HUES64 (cell line): ENCODE results near the gene GNB1L.

ENCODE experiments used
- H3K27ac ChIP-seq: 2 replicates; pipeline ENCODE4 v1.7.0; 2013; ENCODE audit warnings: low read depth, low read length, inconsistent platforms
- H3K27me3 ChIP-seq: 2 replicates; pipeline ENCODE4 v1.6.1; 2013; ENCODE audit warnings: mild to moderate bottlenecking, low read length; ENCODE audit not compliant: insufficient read depth
- H3K36me3 ChIP-seq: 2 replicates; pipeline ENCODE4 v1.6.1; 2013; ENCODE audit warnings: mild to moderate bottlenecking, low read length; ENCODE audit not compliant: insufficient read depth
- H3K4me1 ChIP-seq: 2 replicates; pipeline ENCODE4 v1.6.1; 2013; ENCODE audit warnings: mild to moderate bottlenecking, low read length, moderate library complexity; ENCODE audit not compliant: insufficient read depth
- H3K4me3 ChIP-seq: 2 replicates; pipeline ENCODE4 v1.5.1; 2013; ENCODE audit warnings: mild to moderate bottlenecking, low read length, moderate library complexity
- H3K9ac ChIP-seq: 2 replicates; pipeline ENCODE4 v1.6.1; 2013; ENCODE audit warnings: mild to moderate bottlenecking, low read depth, low read length
- H3K9me3 ChIP-seq: 2 replicates; pipeline ENCODE4 v1.6.1; 2013; ENCODE audit warnings: low read depth, low read length; ENCODE audit not compliant: insufficient read depth
- WGBS: fragments of 150-250, 120-280 bp; methylation state at CpG from one replicate; pipeline ENCODE4 v1.1.7; 2013; ENCODE audit warnings: missing lambda C conversion rate; 5-methylcytosine and 5-hydroxymethylcytosine counted together

Gene GNB1L

DNA sequence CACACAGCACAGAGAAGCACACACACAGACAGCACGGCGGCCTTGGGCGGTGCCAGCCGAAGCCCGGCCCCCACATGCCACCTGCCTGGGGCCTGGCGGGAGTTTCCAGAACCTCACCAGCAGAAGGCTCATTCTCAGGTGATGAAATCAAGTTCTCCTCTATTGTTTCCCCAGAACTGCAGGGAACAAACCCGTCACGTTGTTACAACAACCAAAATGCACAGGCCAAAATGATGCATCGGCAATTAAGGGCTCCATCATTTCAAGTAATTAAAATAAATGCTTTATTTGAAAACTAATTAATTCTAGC lies 30.8 kb downstream of the GNB1L start:
- H3K27me3 ChIP-seq = no peaks in the 10 kb centered on the region
- H3K27ac ChIP-seq = no peak overlapping the region
- no peaks in the 10 kb centered on the region for H3K9me3 ChIP-seq
- H3K4me3 ChIP-seq = no peak overlapping the region
- 89% methylated on average over 9 of the region's 9 CpGs for WGBS
- H3K36me3 ChIP-seq = no peaks in the 10 kb centered on the region
- no peaks in the 10 kb centered on the region for H3K4me1 ChIP-seq
- no peak overlapping the region for H3K9ac ChIP-seq

DNA sequence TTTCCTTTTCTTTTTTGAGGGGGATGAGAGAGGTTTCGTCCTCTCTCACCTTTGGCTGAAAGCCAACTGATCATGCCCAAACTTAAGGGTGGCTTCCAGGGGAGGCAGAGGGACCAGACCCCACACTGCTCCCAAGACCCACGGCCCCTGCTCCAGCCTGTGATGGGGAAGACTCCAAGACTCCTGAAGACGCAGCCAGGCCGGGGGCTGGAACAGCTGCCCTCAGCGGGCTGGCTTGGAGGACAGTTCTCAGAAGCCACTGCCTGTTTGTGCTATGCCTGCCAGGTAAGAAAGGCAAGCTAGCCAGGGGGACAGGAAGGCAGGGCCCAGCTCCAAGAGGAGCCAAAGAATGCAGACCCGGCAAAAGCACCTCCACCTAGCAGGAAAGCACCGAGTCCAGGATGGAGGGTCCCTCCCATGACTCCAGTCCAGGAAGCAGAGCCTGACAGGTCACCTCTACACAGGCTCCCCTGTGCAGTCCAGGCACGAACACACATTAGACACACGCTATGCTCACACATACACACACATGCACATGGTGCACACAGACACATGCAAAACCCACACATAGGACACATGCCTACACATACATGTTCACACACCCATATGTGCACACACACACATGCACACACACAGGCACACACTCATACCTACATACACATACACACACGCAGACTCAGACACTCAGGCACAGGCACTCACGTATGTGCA lies 31.3 kb downstream of the GNB1L start:
- H3K27ac ChIP-seq = no peak overlapping the region
- no peaks in the 10 kb centered on the region for H3K9me3 ChIP-seq
- H3K36me3 ChIP-seq = no peaks in the 10 kb centered on the region
- H3K4me3 ChIP-seq = no peak overlapping the region
- no peak overlapping the region; the same call in 1 of the 2 replicates for H3K9ac ChIP-seq
- no peaks in the 10 kb centered on the region for H3K27me3 ChIP-seq
- H3K4me1 ChIP-seq = no peaks in the 10 kb centered on the region
- 84% methylated on average over 11 of the region's 11 CpGs for WGBS

DNA sequence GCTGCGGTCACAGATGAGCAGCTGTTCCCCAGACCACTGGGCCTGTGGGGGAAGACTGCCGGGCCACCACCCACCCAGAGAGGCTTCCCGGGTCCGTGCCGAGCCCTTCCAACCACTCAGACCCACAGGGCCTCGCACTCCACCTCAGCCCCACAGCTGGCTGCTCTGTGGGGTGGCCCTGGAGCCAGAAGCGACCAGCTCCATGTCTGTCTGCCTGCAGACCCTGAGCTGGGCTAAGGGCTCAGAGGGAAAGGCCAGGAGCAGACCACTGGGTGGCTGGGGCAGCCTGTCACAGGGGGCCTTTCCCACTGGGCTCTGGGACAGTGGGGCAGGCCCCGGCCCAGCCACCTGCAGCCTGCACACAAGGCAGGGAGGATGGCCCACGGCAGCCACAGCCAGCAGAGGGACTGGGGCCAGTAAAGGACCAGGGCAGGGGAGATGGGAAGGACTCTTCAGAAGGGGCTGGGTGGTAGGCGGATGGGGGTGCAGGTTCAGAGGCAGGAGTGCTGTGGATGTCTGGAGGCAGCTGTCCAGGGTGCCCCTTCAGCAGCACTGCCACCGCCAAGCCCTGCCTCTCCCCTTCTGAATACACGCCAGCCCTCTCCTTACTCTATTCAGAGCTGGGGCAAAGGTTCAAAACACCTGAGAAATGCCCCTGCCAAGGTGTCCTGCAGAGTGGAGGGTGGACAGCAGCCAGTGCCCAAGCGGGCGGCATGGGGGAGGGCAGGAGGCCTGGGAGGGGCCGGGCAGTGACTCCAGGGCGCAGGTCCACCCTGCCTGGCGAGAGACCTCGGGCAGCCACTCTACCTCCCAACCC lies 32.2 kb downstream of the GNB1L start:
- no peak overlapping the region for H3K27ac ChIP-seq
- 94% methylated on average over 18 of the region's 18 CpGs for WGBS
- no peaks in the 10 kb centered on the region for H3K9me3 ChIP-seq
- H3K27me3 ChIP-seq = no peaks in the 10 kb centered on the region
- H3K4me1 ChIP-seq = no peaks in the 10 kb centered on the region
- no peak overlapping the region; the same call in 1 of the 2 replicates for H3K9ac ChIP-seq
- H3K36me3 ChIP-seq = no peaks in the 10 kb centered on the region
- no peak overlapping the region for H3K4me3 ChIP-seq

DNA sequence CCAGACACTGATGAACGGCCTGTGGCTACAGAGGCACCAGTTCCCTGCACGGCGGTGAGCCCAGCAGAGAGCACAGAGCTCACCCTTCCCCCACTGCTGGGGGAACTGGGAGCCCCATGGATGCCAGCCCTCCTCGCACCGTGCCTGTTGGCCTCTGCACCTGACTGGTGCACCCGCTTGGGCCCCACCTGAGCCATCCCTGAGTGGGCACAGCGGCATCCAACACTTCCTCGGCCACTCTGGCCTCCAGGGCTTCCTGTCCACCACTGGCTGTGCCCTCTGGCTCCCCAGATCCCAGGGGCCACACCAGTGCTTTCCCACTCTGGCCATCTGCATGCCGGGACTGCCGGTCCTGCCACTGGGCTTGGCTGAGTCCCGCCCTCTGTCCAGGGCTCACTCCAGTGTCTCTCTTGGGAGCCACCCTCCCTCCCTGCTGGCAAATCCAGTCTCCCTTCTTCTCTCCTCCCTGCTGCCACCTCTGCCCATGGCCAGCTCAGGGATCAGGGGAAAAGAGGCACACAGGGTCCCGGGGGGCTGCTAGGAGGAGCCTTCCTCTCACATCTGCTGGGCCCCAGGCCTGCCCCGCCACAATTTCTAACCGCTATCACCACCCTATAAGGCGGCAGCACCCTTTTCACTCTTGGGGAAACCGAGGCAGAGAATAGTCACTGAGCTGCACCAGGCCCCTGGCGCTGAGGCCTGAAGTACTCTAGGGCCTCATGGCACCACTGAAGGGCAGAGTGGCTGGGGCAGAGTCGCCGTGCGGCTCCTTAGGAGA lies 33.0 kb downstream of the GNB1L start:
- Histone ChIP-seq H3K4me1 (no peaks in the 10 kb centered on the region), H3K9ac (no peak overlapping the region), H3K27me3 (no peaks in the 10 kb centered on the region), H3K36me3 (no peaks in the 10 kb centered on the region), H3K9me3 (no peaks in the 10 kb centered on the region), H3K27ac (no peak overlapping the region), H3K4me3 (no peak overlapping the region)
- 93% methylated on average over 20 of the region's 20 CpGs for WGBS

GRCh38 chr22:19820880-19821522 lies 33.7 kb downstream of the GNB1L start:
- WGBS = 92% methylated on average over 18 of the region's 18 CpGs

DNA sequence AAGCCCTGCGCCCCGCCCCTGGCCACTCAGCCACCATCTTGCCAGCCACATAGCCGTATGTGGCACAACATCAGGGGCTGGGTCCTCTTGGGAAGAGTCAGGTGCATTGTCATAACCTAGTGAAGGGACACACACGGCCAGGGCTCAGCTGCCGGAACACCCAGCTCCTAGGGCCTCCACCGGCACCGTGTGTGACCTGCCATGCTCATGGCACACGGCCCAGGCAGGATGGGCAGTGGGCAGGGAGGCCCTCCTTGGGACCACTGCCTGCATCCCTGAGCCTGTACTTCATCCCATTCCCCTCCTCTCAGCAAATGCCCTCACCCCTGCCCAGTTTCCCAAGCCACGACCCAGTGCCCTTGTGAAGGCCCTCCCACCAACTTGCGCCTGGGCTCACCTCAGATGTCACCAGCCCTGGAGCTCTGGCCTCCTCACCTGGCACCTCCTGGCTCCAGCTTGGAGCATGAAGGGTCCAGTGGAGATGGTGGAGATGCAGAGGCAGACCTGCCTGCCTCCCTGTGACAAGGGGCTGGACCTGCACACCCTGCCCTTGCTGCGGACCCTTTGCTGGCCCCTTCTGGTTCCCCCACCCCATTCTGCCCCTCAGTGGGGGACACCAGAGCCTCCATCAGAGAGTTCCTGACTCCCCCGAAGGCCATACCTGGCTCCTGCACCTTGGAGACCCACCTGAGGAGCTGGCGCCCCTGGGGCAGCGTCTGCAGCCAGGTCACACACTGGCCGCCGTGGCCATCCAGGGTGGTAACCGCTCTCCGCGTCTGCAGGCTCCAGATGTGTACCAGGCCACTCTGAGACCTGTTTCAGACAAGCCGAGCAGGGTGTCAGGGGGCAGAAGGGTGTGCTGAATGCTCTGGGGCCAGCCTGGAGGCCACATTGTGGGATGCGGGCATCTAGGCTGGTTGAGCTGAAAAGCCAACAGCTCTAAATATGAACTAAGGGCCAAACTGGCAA lies 34.5 kb downstream of the GNB1L start:
- H3K4me1 ChIP-seq = no peaks in the 10 kb centered on the region

More at GRCh38 chr22:19820880-19821522, 33.7 kb downstream of the GNB1L start:
- Histone ChIP-seq H3K27ac (no peak overlapping the region), H3K9me3 (no peaks in the 10 kb centered on the region), H3K9ac (no peak overlapping the region), H3K36me3 (no peaks in the 10 kb centered on the region), H3K4me1 (no peaks in the 10 kb centered on the region), H3K4me3 (no peak overlapping the region), H3K27me3 (no peaks in the 10 kb centered on the region)

DNA sequence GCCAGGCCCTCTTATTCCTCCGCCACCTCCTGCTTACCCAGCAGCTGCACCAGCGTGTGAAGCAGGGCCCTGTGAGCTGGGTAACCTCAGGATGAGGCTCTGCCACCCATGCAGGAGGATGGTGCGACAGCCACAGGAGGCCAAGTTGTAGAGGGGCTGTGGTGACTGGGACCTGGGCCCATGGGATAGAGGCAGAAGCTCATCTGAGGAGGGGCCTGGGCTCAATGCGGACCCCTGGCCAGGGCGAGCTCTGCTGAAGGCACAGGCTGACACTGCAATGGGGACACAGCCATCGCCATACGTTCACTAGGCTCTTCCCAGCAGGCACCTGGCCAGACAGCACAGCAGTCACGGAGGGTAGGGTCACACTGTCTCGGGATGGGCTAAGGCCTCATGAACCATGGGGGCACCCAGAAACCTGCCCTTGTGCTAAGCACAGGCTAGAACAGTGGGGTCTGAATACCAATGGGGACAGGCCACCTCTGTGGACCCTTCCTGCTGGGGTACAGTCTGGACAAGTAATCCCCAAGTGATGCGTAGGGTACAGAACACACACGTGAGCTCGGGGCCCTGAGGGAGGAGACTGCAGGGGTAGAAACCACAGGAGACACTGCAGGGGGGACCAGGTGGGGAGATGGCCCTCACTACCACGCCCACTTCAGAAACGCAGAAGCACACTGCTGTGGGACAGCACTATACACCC lies 35.3 kb downstream of the GNB1L start:
- no peaks in the 10 kb centered on the region for H3K4me1 ChIP-seq
- H3K9me3 ChIP-seq = no peaks in the 10 kb centered on the region
- 95% methylated on average over 14 of the region's 14 CpGs for WGBS
- H3K27ac ChIP-seq = no peak overlapping the region
- no peak overlapping the region for H3K4me3 ChIP-seq
- no peak overlapping the region for H3K9ac ChIP-seq
- H3K36me3 ChIP-seq = no peaks in the 10 kb centered on the region
- H3K27me3 ChIP-seq = no peaks in the 10 kb centered on the region

More for the DNA sequence above, 34.5 kb downstream of the GNB1L start:
- Histone ChIP-seq H3K36me3 (no peaks in the 10 kb centered on the region), H3K27me3 (no peaks in the 10 kb centered on the region), H3K4me3 (no peak overlapping the region), H3K27ac (no peak overlapping the region), H3K9ac (no peak overlapping the region), H3K9me3 (no peaks in the 10 kb centered on the region)
- 95% methylated on average over 21 of the region's 21 CpGs for WGBS

DNA sequence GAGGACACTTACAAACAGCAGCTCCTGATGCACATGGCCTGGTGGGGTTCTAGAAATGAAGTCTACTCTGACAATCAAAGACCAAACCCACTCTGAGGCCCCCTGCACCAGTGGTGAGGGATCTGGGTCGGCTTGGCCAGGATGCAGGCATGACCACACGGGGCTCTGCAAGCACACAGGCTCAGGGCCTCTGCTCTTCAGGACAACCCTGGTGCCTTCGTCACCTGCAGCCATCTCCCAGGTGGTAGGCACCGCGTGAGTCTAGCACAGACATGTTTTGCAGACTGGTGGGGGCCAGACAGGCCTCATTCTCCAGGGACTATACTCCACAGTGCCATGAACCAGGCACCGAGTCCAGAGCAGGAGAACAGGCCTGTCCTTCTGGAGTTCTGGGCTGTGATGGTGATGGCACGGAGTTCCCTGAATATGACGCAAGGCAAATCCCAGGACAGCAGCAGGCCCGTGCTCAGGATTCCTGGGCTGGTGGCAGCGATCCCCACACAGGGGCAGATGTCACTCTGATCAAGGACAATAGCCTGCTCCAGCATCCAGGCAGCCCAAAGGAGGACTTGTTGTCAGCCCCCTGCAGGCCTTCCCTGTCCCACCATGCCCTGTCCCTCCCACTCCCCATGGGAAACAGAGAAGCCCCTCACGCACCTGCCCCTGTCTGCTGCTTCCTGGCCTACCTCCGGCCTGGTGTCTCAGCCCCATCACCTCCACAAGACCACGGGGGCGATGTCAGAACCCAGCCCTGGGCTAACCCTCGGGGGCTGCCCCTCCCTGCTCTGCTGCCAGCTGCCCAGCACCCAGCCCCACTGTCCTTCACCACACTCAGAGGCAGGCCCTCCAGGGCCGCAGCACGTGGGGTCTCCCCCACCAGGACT lies 36.1 kb downstream of the GNB1L start:
- Histone ChIP-seq H3K27me3 (no peaks in the 10 kb centered on the region), H3K36me3 (no peaks in the 10 kb centered on the region), H3K4me1 (no peaks in the 10 kb centered on the region), H3K9ac (no peak overlapping the region), H3K9me3 (no peaks in the 10 kb centered on the region), H3K27ac (no peak overlapping the region), H3K4me3 (no peak overlapping the region)
- 95% methylated on average over 17 of the region's 17 CpGs for WGBS

GRCh38 chr22:19816372-19817119 lies 38.1 kb downstream of the GNB1L start:
- no peaks in the 10 kb centered on the region for H3K9me3 ChIP-seq
- no peak overlapping the region for H3K27ac ChIP-seq
- H3K4me1 ChIP-seq = no peaks in the 10 kb centered on the region
- H3K36me3 ChIP-seq = 0 out of 2 replicates have a peak, but pooled peaks cover 3% of the 10 kb centered on the region
- H3K9ac ChIP-seq = no peak overlapping the region; the same call in 1 of the 2 replicates
- no peak overlapping the region for H3K4me3 ChIP-seq
- 94% methylated on average over 14 of the region's 14 CpGs for WGBS
- no peaks in the 10 kb centered on the region for H3K27me3 ChIP-seq
